A673 (cell line): ENCODE results near the gene RRAS2. TPM values are rescaled to one million over a fixed set of nuclear protein-coding genes. Genes with fewer than 3 reads are reported as not detected.
"Not testable (repeated sequence)": the region's sequence is repeated elsewhere in the genome, so short reads cannot be mapped to it uniquely, and the experiment has no call there.

Source experiments
- BruUV-seq: library from RNA; stranded (reverse); fragments of 400-500 nt; replicated peaks from 2 replicates; lab custom pipeline; 2021; lab: Mats Ljungman, UMichigan
- CTCF ChIA-PET: fragments of 300-600 bp; sonication (Branson Sonifier 250); formaldehyde crosslinking; loops from one replicate; lab custom pipeline; 2022; ENCODE audit warnings: antibody characterized with exemption; lab: Charles Lee
- POLR2A ChIA-PET: fragments of 300-600 bp; sonication (Branson Sonifier 250); formaldehyde crosslinking; loops from one replicate; lab custom pipeline; 2022; ENCODE audit warnings: antibody characterized with exemption; ENCODE audit not compliant: low non-redundant PET; lab: Charles Lee
- DNase-seq: peaks from one replicate; pipeline ENCODE4 v3.0.0-alpha.2; 2015; ENCODE audit warnings: low spot score
- H3K27ac ChIP-seq: fragments of 200-600 bp; sonication (generic); 2 replicates; pipeline ENCODE4 v1.5.1; 2016; ENCODE audit warnings: mixed run types, low read depth, mild to moderate bottlenecking, mixed read lengths, antibody characterized with exemption, low read length; ENCODE audit not compliant: poor library complexity, severe bottlenecking
- H3K27me3 ChIP-seq: fragments of 200-600 bp; sonication (generic); replicated peaks from 2 replicates; pipeline ENCODE4 v1.6.1; 2017; ENCODE audit warnings: mixed run types, low read depth, mild to moderate bottlenecking, mixed read lengths, antibody characterized with exemption, low read length; ENCODE audit not compliant: insufficient read depth, poor library complexity
- H3K36me3 ChIP-seq: fragments of 200-600 bp; sonication (generic); 2 replicates; pipeline ENCODE4 v1.6.1; 2016; ENCODE audit warnings: mixed run types, mild to moderate bottlenecking, mixed read lengths, antibody characterized with exemption, low read length; ENCODE audit not compliant: insufficient read depth, poor library complexity, severe bottlenecking
- H3K4me1 ChIP-seq: fragments of 200-600 bp; sonication (generic); 2 replicates; pipeline ENCODE4 v1.6.1; 2017; ENCODE audit warnings: mixed run types, mild to moderate bottlenecking, mixed read lengths, antibody characterized with exemption, low read length; ENCODE audit not compliant: insufficient read depth, poor library complexity, severe bottlenecking
- H3K4me3 ChIP-seq: fragments of 200-600 bp; sonication (generic); 2 replicates; pipeline ENCODE4 v1.5.1; 2016; ENCODE audit warnings: low read depth, mixed run types, mild to moderate bottlenecking, mixed read lengths, low read length; ENCODE audit not compliant: poor library complexity, severe bottlenecking
- H3K9me3 ChIP-seq: fragments of 200-600 bp; sonication (generic); 2 replicates; pipeline ENCODE4 v1.6.1; 2016; ENCODE audit warnings: mixed run types, low read depth, mild to moderate bottlenecking, mixed read lengths, antibody characterized with exemption, low read length; ENCODE audit not compliant: poor library complexity, severe bottlenecking
- EZH2 ChIP-seq: fragments of 200-600 bp; sonication (generic); IDR thresholded peaks from 2 replicates; pipeline ENCODE4 v1.6.1; 2017; ENCODE audit warnings: borderline replicate concordance, low read depth, mild to moderate bottlenecking, mixed read lengths, antibody characterized with exemption, low read length; ENCODE audit not compliant: poor library complexity, severe bottlenecking
- intact Hi-C: fragments of 100-400 bp; cut with micrococcal nuclease; formaldehyde crosslinking; loops from one replicate; pipeline ENCODE4 v1.10.0; 2022; ENCODE audit not compliant: unreplicated experiment
- total RNA-seq: library from RNA; stranded (reverse); gene quantifications from 2 replicates; pipeline ENCODE4 v1.2.3, GENCODE V29; 2021
- TF ChIP-seq, protein P1 (sequence below): fragments of 300-800, 200-600 bp; sonication (generic); conservative IDR thresholded peaks from 2 replicates; pipeline ENCODE4 v1.5.1; 2017; ENCODE audit warnings: low read depth, mild to moderate bottlenecking, antibody characterized with exemption, low read length, moderate library complexity, mixed read lengths

RRAS2 gene
- total RNA-seq, 1 experiment from 2014 or later, result 23.3 TPM

GRCh38 chr11:14347494-14347893 is 11.5 kb downstream of the RRAS2 start:
- BruUV-seq, result no TSS peak
- intact Hi-C loops, result no loop called here
- ChIA-PET POLR2A (no interaction called here), CTCF (no interaction called here)
- no peaks in the 10 kb centered on the region for H3K27me3 ChIP-seq
- peaks cover 6% of the 10 kb centered on the region for H3K9me3 ChIP-seq
- H3K4me3 ChIP-seq, result no peak overlapping the region
- TF ChIP-seq, protein P1, sequence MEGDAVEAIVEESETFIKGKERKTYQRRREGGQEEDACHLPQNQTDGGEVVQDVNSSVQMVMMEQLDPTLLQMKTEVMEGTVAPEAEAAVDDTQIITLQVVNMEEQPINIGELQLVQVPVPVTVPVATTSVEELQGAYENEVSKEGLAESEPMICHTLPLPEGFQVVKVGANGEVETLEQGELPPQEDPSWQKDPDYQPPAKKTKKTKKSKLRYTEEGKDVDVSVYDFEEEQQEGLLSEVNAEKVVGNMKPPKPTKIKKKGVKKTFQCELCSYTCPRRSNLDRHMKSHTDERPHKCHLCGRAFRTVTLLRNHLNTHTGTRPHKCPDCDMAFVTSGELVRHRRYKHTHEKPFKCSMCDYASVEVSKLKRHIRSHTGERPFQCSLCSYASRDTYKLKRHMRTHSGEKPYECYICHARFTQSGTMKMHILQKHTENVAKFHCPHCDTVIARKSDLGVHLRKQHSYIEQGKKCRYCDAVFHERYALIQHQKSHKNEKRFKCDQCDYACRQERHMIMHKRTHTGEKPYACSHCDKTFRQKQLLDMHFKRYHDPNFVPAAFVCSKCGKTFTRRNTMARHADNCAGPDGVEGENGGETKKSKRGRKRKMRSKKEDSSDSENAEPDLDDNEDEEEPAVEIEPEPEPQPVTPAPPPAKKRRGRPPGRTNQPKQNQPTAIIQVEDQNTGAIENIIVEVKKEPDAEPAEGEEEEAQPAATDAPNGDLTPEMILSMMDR, result no peak
- TF ChIP-seq EZH2, result no peak
- no peaks in the 10 kb centered on the region for H3K36me3 ChIP-seq
- DNase-seq, result no peak
- no peak overlapping the region for H3K27ac ChIP-seq
- peaks cover 19% of the 10 kb centered on the region for H3K4me1 ChIP-seq

- Histone ChIP-seq H3K27me3 (no peaks in the 10 kb centered on the region), H3K27ac (no peak overlapping the region), H3K36me3 (no peaks in the 10 kb centered on the region), H3K4me3 (no peak overlapping the region), H3K4me1 (peaks cover 20% of the 10 kb centered on the region), H3K9me3 (peaks cover 6% of the 10 kb centered on the region)
- no TSS peak for BruUV-seq
- no peak for DNase-seq
- CTCF ChIA-PET, result no interaction called here
- TF ChIP-seq, protein P1, result no peak
- no peak for TF ChIP-seq EZH2
- POLR2A ChIA-PET, result no interaction called here
- intact Hi-C loops, result no loop called here
Measured at GRCh38 chr11:14346303-14346955, 12.6 kb downstream of the RRAS2 start.

DNA sequence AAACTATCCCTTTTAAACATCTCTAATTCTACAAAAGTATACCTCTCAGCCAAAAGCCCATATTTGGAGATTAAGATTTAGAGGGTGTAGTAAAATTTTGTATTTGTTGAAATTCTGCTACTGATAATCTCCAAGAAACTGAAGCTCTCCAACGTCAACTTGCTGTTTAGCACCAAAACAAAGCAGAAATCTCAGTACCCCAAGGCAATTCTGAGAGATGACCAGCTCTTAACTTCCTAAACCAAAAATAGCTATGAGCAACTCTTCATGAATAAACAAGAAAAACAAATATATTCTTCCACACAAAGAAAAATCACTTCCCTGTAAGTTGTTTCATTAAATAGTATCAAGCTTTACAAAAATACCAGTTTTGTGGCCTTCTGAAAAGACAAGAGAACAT is 13.3 kb downstream of the RRAS2 start:
- ChIA-PET CTCF (no interaction called here), POLR2A (no interaction called here)
- H3K4me1 ChIP-seq, result peaks cover 20% of the 10 kb centered on the region
- no peaks in the 10 kb centered on the region for H3K27me3 ChIP-seq
- no peak for DNase-seq
- no peak for TF ChIP-seq EZH2
- TF ChIP-seq, protein P1, result no peak
- no peak overlapping the region for H3K4me3 ChIP-seq
- no TSS peak for BruUV-seq
- peaks cover 6% of the 10 kb centered on the region for H3K9me3 ChIP-seq
- intact Hi-C loops, result no loop called here
- H3K36me3 ChIP-seq, result no peaks in the 10 kb centered on the region
- H3K27ac ChIP-seq, result no peak overlapping the region

GRCh38 chr11:14345016-14345415 is 14.0 kb downstream of the RRAS2 start:
- H3K27ac ChIP-seq, intact Hi-C loops, H3K9me3 ChIP-seq, BruUV-seq, H3K4me3 ChIP-seq, POLR2A ChIA-PET, CTCF ChIA-PET, DNase-seq, H3K36me3 ChIP-seq, H3K27me3 ChIP-seq: not testable (repeated sequence)
- peaks cover 15% of the 10 kb centered on the region for H3K4me1 ChIP-seq
